ENCODE data around the gene LYZL6. TPM values are rescaled to one million over a fixed set of nuclear protein-coding genes. Genes with fewer than 3 reads are reported as not detected.

LYZL6 gene
- total and polyA plus RNA-seq, 3 donors from 2014 or later, result 22.9 to 82.6 (median 38.7) TPM

DNA sequence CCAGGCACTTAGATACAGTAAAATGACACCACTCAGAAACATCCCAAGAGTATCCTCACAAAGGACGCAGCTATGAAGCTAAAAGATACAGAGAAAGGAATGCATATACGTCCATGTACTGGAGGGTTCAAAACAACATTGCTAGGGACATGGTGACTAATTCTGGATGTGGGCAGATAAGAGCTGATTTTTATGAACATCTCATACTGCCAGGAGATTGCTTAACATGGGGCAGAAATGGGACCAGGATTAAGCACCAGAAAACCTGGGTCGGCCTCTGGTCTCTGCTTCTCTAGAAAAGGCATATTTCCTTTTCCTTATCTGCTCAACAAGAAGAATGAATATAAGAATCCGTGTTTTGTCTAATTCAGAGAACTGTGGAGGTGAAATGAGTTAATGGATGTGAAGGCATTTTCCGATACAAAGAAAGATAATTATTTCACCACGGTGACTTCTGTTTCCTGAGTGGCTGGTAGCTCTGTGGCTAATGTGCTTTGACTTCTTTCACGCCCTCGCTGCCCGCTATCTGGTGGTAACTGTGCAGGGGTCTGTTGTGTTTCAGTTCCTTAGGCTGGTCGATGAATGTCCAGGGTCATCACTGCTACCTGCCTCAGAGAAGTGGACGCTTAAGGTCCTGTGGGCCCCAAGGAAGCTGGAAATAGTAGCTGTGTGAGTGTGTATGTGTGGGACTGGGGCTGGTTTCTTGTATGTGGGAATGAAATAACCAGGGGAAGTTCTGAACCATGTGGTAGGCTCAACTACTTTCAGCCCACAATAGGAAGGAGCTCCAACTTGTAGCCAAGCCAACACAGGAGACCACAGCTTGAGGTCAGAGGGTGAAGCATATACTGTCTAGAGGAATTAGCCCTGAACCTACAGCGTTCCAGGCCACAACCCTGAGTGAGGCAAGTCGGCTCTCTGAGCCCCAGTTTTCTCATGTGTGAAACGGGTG, 47.6 kb downstream of the LYZL6 start:
- TF ChIP-seq POLR2A (IDR thresholded peaks at IDR 0.05) (no peak), CTCF (IDR thresholded peaks at IDR 0.05) (no peak)
- Histone ChIP-seq H3K36me3 (ENCODE audit: low read depth, missing control alignments) (no peaks in the 10 kb centered on the region), H3K27ac (no peak overlapping the region), H3K4me3 (no peak overlapping the region), H3K27me3 (no peaks in the 10 kb centered on the region), H3K4me1 (no peaks in the 10 kb centered on the region), H3K9me3 (no peaks in the 10 kb centered on the region)
- intact Hi-C loops (cut with DNase I; ENCODE audit: low total_unique reads), result no loop called here
- WGBS, 2 donors, result 82 to 87% methylated on average over 14 of the region's 14 CpGs
- no peak for DNase-seq

DNA sequence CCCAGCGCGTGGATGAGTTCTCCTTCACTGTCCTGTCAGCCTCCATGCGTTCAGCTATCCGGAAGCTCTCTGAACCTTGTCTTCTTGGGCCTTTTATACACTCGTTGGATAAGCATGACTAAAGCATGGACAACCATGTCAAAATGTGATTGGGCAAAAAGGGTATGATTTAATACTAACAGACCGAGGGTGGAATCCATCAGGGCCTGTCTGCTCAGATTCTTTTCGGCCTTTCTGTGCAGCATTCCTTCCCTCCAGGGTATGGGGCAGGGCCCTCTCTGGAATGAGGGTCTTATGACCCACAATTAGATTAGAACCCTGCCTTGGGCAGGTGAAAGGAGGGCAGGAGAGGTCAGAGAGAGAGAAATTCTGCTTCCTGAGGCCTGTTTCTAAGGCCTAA, 49.3 kb downstream of the LYZL6 start:
- no peak for DNase-seq
- WGBS, 2 donors, result 91 to 95% methylated on average over 7 of the region's 7 CpGs

DNA sequence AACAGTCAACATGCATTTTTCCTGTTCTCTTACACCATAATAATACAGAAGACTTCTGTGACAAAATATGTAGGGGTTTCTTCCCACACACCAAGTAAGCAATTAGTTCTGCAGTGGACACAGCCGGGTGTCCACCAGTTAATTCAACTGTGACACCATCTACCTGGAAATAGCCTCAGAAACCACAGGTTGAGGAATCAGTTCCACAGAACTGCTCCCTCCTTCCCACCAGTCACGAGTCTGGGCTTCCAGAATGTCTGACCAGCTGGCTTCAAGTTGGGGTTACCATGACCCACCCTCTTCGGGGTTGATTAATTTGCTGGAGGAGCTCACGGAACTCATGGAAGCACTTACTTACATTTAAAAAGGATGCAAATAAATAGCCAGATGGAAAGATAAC, 49.8 kb downstream of the LYZL6 start:
- H3K27me3 ChIP-seq, result no peaks in the 10 kb centered on the region
- H3K9me3 ChIP-seq, result no peaks in the 10 kb centered on the region
- no peak for DNase-seq
- H3K27ac ChIP-seq, result no peak overlapping the region
- H3K4me1 ChIP-seq, result no peaks in the 10 kb centered on the region
- no peaks in the 10 kb centered on the region for H3K36me3 ChIP-seq (ENCODE audit: low read depth, missing control alignments)
- 91 to 92% methylated on average over 4 of the region's 4 CpGs for WGBS, 2 donors
- TF ChIP-seq POLR2A (IDR thresholded peaks at IDR 0.05), result no peak
- no peak for TF ChIP-seq CTCF (IDR thresholded peaks at IDR 0.05)
- no peak overlapping the region for H3K4me3 ChIP-seq
- intact Hi-C loops (cut with DNase I; ENCODE audit: low total_unique reads), result no loop called here

More for the DNA sequence above, 49.3 kb downstream of the LYZL6 start:
- intact Hi-C loops (cut with DNase I; ENCODE audit: low total_unique reads), result no loop called here
- Histone ChIP-seq H3K27ac (no peak overlapping the region), H3K4me1 (no peaks in the 10 kb centered on the region), H3K4me3 (no peak overlapping the region), H3K36me3 (ENCODE audit: low read depth, missing control alignments) (no peaks in the 10 kb centered on the region), H3K27me3 (no peaks in the 10 kb centered on the region), H3K9me3 (no peaks in the 10 kb centered on the region)
- TF ChIP-seq CTCF (IDR thresholded peaks at IDR 0.05), result no peak

- no peaks in the 10 kb centered on the region for H3K27me3 ChIP-seq
- intact Hi-C loops (cut with DNase I; ENCODE audit: low total_unique reads), result no loop called here
- H3K4me3 ChIP-seq, result no peak overlapping the region
- H3K4me1 ChIP-seq, result no peaks in the 10 kb centered on the region
- 62 to 65% methylated on average over 6 of the region's 6 CpGs for WGBS, 2 donors
- TF ChIP-seq POLR2A (IDR thresholded peaks at IDR 0.05) (no peak), CTCF (IDR thresholded peaks at IDR 0.05) (no peak)
- no peak overlapping the region for H3K27ac ChIP-seq
- no peak for DNase-seq
- H3K9me3 ChIP-seq, result no peaks in the 10 kb centered on the region
- H3K36me3 ChIP-seq (ENCODE audit: low read depth, missing control alignments), result no peaks in the 10 kb centered on the region
Measured at GRCh38 chr17:35892091-35893035, 51.1 kb downstream of the LYZL6 start.

Measured in testis (tissue), 3 donors.